Measurements from ENCODE around the gene BLNK.

The BLNK gene

DNA sequence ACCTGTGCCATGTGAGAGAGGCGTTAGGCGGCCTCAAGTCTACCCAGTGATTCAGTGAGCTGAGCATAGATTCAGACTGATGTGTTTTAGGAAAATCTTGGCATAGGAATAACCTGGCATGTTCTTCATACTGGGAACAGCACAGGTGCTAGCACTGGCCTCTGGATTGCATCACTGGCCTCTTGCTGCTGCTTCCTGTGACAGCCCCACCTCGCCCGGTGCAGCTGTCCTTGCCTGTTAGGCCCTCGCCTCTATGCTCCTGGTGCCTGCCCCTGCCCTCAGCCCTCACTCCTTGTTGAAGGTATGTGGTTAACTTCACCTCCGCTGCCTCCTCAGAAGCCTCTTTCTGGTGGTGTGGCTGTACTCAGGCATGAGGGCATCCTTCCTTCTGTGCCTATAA is 46.2 kb downstream of the BLNK start:
- TF ChIP-seq, protein P1, sequence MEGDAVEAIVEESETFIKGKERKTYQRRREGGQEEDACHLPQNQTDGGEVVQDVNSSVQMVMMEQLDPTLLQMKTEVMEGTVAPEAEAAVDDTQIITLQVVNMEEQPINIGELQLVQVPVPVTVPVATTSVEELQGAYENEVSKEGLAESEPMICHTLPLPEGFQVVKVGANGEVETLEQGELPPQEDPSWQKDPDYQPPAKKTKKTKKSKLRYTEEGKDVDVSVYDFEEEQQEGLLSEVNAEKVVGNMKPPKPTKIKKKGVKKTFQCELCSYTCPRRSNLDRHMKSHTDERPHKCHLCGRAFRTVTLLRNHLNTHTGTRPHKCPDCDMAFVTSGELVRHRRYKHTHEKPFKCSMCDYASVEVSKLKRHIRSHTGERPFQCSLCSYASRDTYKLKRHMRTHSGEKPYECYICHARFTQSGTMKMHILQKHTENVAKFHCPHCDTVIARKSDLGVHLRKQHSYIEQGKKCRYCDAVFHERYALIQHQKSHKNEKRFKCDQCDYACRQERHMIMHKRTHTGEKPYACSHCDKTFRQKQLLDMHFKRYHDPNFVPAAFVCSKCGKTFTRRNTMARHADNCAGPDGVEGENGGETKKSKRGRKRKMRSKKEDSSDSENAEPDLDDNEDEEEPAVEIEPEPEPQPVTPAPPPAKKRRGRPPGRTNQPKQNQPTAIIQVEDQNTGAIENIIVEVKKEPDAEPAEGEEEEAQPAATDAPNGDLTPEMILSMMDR (IDR thresholded peaks at IDR 0.05; ENCODE audit: low read depth, low read length), result no peak
- no peak for DNase-seq (ENCODE audit: extremely low read depth, low read depth)

DNA sequence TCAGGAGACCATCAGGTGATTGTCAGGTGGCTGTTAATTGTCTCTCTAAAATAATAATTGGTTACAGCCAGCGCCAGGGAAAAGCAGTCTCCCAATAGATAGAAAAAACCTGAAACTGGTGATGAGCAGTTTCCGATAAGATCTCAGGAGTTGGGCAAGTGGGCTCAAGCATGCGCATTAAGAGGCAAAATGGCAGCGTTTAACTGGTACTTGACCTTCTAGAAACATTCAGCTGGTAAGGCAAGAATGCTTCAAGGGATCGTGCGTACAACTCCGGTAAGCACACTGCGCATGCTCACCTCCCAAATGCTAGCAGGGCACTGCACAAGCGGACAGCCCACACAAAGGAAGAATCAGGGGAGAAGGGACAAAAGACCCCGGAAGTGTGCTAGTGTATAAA is 48.5 kb downstream of the BLNK start:
- TF ChIP-seq, protein P1 (IDR thresholded peaks at IDR 0.05; ENCODE audit: low read depth, low read length), result no peak

DNA sequence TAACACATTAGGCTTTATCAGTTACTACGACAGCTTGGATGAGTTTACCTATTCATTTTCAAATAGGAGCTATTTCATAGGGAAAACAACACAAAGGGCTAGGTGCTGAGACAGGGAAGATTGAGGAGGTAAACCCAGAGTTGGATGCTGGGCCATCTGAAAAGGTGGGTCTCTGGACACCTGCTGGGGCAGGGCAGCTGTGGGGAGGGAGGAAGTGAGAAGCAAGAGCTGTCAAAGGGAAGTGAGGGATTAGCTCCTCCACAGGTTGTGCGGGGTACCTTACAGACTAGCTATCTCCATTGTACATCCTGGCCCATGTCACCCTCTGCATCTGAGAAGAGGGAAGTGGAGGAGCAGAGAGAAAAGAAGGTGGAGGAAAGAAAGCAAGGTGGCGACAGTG is 48.9 kb downstream of the BLNK start:
- TF ChIP-seq, protein P1 (IDR thresholded peaks at IDR 0.05; ENCODE audit: low read depth, low read length), result no peak
- no peak for DNase-seq (ENCODE audit: extremely low read depth, low read depth)

More for the DNA sequence above, 48.5 kb downstream of the BLNK start:
- no peak for DNase-seq (ENCODE audit: extremely low read depth, low read depth)

DNA sequence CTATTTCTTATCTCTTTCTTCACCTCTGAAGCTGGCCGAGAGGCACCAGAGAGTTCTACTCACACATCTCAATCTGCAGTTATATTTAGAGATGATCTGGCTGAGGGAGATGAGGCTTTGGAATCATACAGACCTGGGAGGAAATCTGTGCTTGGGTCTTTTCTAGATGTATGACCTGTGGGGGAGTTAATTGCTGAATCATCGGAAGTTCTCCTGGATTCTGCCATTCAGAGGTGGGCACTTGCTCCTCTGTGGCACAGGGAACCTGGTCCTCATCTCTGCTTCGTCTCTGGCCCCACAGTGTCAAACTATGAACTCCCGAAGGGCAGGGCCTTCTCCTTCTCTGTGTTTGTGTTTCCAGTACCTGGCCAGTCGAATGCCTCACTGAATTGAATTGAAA is 52.5 kb downstream of the BLNK start:
- TF ChIP-seq, protein P1 (IDR thresholded peaks at IDR 0.05; ENCODE audit: low read depth, low read length), result no peak
- no peak for DNase-seq (ENCODE audit: extremely low read depth, low read depth)

DNA sequence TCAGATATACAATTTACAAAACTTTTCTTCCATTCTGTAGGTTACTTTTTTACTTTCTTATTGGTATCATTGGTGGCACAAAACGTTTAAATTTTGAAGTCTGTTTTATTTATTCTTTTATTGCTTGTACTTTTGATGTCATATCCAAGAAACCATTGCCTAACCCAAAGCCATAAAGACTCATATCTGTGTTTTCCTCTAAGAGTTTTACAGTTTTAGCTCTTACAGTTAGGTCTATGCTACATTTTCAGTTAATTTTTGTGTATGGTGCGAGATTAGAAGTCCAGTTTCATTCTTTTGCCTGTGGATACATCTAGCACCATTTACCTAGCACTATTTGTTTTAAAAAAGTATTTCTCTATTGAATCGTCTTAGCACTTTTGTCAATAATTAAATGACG is 53.7 kb downstream of the BLNK start:
- TF ChIP-seq, protein P1 (IDR thresholded peaks at IDR 0.05; ENCODE audit: low read depth, low read length), result no peak
- DNase-seq (ENCODE audit: extremely low read depth, low read depth), result no peak

DNA sequence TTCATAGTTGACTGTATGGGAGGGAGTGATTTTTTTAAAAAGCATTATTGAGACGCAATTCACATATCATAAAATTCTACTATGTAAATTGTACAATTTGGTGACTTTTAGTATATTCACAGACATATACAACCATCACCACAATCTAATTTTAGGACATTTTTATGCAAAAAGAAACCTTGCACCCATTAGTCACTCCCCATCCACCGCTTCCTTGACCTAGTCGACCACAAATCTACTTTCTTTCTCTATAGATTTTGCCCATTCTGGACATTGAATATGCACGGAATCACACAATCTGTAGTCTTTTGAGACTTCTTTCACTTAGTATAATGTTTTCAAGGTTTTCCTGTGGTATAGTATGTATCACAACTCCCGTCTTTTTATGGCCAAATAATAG is 54.6 kb downstream of the BLNK start:
- DNase-seq (ENCODE audit: extremely low read depth, low read depth), result no peak
- TF ChIP-seq, protein P1 (IDR thresholded peaks at IDR 0.05; ENCODE audit: low read depth, low read length), result no peak

DNA sequence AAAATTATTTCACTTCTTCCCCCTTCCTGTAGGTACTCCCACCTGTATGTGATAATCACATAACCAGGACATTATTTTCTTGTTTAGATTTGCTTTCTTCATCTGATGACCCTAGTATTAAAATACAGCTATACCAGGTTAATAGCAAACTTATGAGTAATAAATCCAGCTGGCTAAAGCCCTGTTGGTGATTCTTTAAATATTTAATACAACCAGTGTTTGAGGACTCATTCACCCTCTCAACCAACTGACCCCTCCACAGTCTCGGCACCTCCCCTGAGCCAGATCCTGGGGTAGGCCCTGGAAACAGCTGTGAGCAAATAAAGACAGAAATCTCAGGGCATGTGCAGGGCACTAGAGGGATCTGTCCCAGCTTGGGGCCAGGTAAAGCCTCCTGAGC is 58.5 kb downstream of the BLNK start:
- TF ChIP-seq, protein P1 (IDR thresholded peaks at IDR 0.05; ENCODE audit: low read depth, low read length), result no peak
- DNase-seq (ENCODE audit: extremely low read depth, low read depth), result no peak

Measured in AG09319 (cell line).